ENCODE results near the gene RGMB. TPM values are rescaled to one million over a fixed set of nuclear protein-coding genes. Genes with fewer than 3 reads are reported as not detected.
"Not testable (repeated sequence)": the region's sequence is repeated elsewhere in the genome, so short reads cannot be mapped to it uniquely, and the experiment has no call there.

Gene RGMB
- total RNA-seq, 4 donors from 2014 or later, result 37.3 to 248 (median 174) TPM

DNA sequence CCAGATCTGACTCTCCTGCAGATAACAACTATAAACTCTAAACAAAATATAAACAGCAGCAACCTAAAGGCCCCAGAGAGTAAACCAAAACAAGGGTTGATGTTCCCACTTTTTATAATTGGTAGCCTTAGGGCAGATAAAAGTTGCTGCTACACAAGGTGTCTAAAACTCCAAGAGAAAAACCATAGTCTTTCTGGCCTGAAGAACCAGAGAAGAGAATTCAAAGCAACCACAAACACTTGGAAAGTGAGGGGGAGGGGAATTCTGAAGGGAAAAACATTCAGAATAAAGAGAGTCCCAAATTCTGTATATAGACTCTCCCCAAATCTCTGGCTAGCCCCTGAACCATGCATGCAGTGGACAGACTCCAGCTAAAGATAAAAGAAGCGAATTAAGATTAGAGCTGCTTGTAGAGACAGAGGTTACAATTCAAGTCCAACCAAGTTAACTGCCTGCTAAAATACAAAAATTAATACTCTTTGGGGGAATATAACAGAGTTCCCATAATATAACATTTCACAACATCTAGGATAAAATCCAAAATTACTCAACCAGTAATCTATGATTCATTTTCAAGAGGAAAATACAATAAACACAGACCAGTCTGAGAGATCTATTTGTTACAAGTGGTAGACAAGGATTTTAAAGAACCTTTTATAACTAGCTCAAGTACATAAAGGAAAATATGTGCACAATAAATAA is 37.5 kb upstream of the RGMB start:
- peak; percentile 28 for ATAC-seq
- TF ChIP-seq POLR2A (IDR thresholded peaks at IDR 0.05) (no peak), EP300 (IDR thresholded peaks at IDR 0.05) (no peak), POLR2AphosphoS5 (IDR thresholded peaks at IDR 0.05) (no peak)
- TF ChIP-seq, protein P1, sequence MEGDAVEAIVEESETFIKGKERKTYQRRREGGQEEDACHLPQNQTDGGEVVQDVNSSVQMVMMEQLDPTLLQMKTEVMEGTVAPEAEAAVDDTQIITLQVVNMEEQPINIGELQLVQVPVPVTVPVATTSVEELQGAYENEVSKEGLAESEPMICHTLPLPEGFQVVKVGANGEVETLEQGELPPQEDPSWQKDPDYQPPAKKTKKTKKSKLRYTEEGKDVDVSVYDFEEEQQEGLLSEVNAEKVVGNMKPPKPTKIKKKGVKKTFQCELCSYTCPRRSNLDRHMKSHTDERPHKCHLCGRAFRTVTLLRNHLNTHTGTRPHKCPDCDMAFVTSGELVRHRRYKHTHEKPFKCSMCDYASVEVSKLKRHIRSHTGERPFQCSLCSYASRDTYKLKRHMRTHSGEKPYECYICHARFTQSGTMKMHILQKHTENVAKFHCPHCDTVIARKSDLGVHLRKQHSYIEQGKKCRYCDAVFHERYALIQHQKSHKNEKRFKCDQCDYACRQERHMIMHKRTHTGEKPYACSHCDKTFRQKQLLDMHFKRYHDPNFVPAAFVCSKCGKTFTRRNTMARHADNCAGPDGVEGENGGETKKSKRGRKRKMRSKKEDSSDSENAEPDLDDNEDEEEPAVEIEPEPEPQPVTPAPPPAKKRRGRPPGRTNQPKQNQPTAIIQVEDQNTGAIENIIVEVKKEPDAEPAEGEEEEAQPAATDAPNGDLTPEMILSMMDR (IDR thresholded peaks at IDR 0.05), result no peak
- peaks cover 0 to 6% (median 0%) of the 10 kb centered on the region in 3 donors for H3K9me3 ChIP-seq
- H3K4me3 ChIP-seq, result no peak overlapping the region
- no peak overlapping the region for H3K27ac ChIP-seq
- no peaks in the 10 kb centered on the region for H3K36me3 ChIP-seq
- H3K27me3 ChIP-seq, result no peaks in the 10 kb centered on the region
- 50 to 65% methylated on average over 1 of the region's 1 CpG for WGBS, 2 donors (ENCODE audit: low coverage in 1 of 2)
- no peaks in the 10 kb centered on the region for H3K4me1 ChIP-seq

DNA sequence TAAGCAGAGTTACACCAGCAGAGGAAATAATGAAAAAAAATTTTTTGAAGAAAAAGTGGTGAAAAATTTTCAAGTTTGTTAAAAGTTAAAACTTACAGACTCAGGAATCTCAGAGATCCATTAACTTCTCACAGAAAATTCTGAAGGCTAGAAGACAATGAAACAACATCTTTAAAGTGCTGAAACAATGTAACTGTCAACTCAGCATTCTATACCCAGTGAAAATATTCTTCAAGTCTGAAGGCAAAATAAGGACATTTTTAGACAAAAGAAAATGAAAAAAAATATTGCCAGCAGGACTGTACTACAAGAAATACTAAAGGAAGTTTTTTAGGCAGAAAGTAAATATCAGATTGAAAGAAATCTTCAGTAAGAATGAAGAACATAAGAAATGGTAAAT is 36.7 kb upstream of the RGMB start:
- no peak for TF ChIP-seq EP300 (IDR thresholded peaks at IDR 0.05)
- no peak for TF ChIP-seq POLR2A (IDR thresholded peaks at IDR 0.05)
- TF ChIP-seq, protein P1 (IDR thresholded peaks at IDR 0.05), result no peak
- no peak for TF ChIP-seq POLR2AphosphoS5 (IDR thresholded peaks at IDR 0.05)
- Histone ChIP-seq H3K27me3 (no peaks in the 10 kb centered on the region), H3K9me3 (peaks cover 0 to 6% (median 0%) of the 10 kb centered on the region in 3 donors), H3K4me3 (no peak overlapping the region), H3K27ac (no peak overlapping the region), H3K4me1 (no peaks in the 10 kb centered on the region), H3K36me3 (no peaks in the 10 kb centered on the region)
- ATAC-seq, result no peak

DNA sequence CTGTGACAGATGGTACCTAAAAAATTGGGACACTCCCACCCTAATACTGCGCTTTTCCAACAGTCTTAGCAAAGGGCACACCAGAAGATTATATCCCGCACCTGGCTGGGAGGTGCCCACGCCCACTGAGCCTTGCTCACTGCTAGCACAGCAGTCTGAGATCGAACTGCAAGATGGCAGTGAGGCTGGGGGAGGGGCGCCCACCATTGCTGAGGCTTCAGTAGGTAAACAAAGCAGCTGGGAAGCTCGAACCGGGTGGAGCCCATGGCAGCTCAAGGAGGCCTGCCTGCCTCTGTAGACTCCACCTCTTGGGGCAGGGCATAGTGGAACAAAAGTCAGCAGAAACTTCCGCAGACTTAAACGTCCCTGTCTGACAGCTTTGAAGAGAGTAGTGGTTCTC is 36.0 kb upstream of the RGMB start:
- H3K27me3 ChIP-seq, H3K36me3 ChIP-seq, ATAC-seq, H3K4me1 ChIP-seq, H3K4me3 ChIP-seq, H3K27ac ChIP-seq, H3K9me3 ChIP-seq: not testable (repeated sequence)
- WGBS, 2 donors (ENCODE audit: low coverage in 1 of 2), result 79 to 80% methylated on average over 1 to 5 of the region's 9 CpGs

DNA sequence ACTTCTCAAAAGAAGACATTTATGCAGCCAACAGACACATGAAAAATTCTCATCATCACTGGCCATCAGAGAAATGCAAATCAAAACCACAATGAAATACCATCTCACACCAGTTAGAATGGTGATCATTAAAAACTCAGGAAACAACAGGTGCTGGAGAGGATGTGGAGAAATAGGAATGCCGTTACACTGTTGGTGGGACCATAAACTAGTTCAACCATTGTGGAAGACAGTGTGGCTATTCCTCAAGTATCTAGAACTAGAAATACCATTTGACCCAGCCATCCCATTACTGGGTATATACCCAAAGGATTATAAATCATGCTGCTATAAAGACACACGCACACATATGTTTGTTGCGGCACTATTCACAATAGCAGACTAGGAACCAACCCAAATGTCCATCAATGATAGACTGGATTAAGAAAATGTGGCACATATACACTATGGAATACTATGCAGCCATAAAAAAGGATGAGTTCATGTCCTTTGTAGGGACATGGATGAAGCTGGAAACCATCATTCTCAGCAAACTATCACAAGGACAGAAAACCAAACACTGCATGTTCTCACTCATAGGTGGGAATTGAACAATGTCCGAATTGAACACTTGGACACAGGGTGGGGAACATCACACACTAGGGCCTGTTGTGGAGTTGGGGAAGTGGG is 34.8 kb upstream of the RGMB start:
- not testable (repeated sequence) for H3K9me3 ChIP-seq, ATAC-seq, H3K4me1 ChIP-seq, H3K36me3 ChIP-seq, H3K27ac ChIP-seq, H3K4me3 ChIP-seq, H3K27me3 ChIP-seq
- WGBS, 2 donors (ENCODE audit: low coverage in 1 of 2), result 93 to 95% methylated on average over 4 of the region's 4 CpGs

DNA sequence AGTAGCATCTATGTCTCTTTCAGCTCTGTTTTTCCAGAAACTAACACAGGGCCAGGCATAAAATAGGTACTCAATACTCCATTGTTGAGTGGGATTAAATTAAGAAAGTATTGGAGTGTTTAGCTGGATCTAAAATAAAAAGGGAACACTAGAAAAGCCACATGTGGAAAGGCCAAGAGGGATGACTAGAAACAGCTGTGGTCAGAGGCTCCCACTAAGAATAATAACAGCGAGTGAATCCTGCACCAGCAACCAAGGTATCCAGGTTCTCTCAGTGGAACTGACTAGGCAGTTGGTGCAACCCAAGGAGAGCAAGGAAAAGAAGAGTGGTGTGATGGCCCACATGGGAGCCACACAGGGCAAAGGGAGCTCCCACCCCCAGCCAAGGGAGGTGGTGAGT is 31.5 kb upstream of the RGMB start:
- 50 to 80% methylated on average over 1 of the region's 1 CpG for WGBS, 2 donors (ENCODE audit: low coverage in 1 of 2)
- no peak overlapping the region for H3K4me3 ChIP-seq

More for the DNA sequence above, 31.5 kb upstream of the RGMB start:
- ATAC-seq, result no peak
- TF ChIP-seq EP300 (IDR thresholded peaks at IDR 0.05) (no peak), POLR2A (IDR thresholded peaks at IDR 0.05) (no peak), POLR2AphosphoS5 (IDR thresholded peaks at IDR 0.05) (no peak)
- TF ChIP-seq, protein P1 (IDR thresholded peaks at IDR 0.05), result no peak
- Histone ChIP-seq H3K9me3 (peaks cover 0 to 12% (median 0%) of the 10 kb centered on the region in 3 donors), H3K27me3 (no peaks in the 10 kb centered on the region), H3K36me3 (no peaks in the 10 kb centered on the region), H3K27ac (no peak overlapping the region), H3K4me1 (no peaks in the 10 kb centered on the region)

All from gastroesophageal sphincter (tissue), 4 donors.